ENCODE measurements around the gene PACRG. TPM values are rescaled to one million over a fixed set of nuclear protein-coding genes. Genes with fewer than 3 reads are reported as not detected.

PACRG gene
- total RNA-seq, 1 experiment from 2014 or later, result not detected

DNA sequence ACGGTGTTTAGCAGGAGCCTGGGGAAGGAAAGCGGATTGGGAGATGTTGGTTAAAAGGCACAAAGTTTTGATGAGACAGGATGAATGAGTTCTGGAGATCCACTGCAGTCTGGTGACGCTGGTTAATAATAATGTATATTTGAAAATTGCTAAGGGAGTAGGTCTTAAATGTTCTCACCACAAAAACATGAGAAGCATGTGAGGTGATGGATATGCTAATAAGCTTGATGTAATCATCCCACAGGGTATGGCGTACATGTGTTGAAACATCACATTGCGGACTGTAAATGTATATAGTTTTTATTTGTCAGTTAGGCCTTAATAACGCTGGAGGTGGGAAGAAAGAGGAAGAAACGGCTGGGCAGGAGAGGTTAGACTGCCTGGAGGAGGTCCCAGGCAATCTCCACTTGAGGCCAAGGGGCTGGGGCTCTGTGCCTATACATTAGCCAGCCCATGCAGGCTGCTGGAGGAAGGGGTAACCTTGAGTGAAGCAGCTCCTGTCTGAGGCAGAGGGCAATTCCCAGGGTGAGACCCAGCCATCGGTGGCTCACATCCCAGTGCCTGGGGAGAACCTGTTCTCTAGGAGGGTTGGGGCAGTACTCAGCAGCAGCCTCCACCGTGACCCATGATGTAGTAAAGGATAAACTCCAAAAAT, 498.5 kb downstream of the PACRG start:
- Histone ChIP-seq H3K9me3 (no peaks in the 10 kb centered on the region), H3K4me1 (no peaks in the 10 kb centered on the region), H3K4me3 (ENCODE audit: low read depth, low read length) (no peak overlapping the region), H3K27me3 (replicated peaks; ENCODE audit: control insufficient read depth, insufficient read depth, low read length) (no peaks in the 10 kb centered on the region), H3K36me3 (ENCODE audit: control insufficient read depth, insufficient read depth, low read length) (no peaks in the 10 kb centered on the region)
- no peak for DNase-seq
- peaks cover 3% of the 10 kb centered on the region for H3K27me3 Mint-ChIP-seq (ENCODE audit: insufficient read depth, unreplicated experiment)
- no peak overlapping the region for H3K27ac Mint-ChIP-seq (ENCODE audit: unreplicated experiment)
- no peaks in the 10 kb centered on the region for H3K36me3 Mint-ChIP-seq (ENCODE audit: insufficient read depth, unreplicated experiment)
- TF ChIP-seq, protein P1, sequence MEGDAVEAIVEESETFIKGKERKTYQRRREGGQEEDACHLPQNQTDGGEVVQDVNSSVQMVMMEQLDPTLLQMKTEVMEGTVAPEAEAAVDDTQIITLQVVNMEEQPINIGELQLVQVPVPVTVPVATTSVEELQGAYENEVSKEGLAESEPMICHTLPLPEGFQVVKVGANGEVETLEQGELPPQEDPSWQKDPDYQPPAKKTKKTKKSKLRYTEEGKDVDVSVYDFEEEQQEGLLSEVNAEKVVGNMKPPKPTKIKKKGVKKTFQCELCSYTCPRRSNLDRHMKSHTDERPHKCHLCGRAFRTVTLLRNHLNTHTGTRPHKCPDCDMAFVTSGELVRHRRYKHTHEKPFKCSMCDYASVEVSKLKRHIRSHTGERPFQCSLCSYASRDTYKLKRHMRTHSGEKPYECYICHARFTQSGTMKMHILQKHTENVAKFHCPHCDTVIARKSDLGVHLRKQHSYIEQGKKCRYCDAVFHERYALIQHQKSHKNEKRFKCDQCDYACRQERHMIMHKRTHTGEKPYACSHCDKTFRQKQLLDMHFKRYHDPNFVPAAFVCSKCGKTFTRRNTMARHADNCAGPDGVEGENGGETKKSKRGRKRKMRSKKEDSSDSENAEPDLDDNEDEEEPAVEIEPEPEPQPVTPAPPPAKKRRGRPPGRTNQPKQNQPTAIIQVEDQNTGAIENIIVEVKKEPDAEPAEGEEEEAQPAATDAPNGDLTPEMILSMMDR (IDR thresholded peaks at IDR 0.05; ENCODE audit: insufficient read depth in 1 of 2, low read depth in 1 of 2, low read length in 1 of 2, severe bottlenecking in 1 of 2, unreplicated experiment in 1 of 2), result no peak
- no TSS peak for BruUV-seq (replicated peaks)
- H3K4me1 Mint-ChIP-seq (ENCODE audit: low read depth, unreplicated experiment), result no peaks in the 10 kb centered on the region
- intact Hi-C loops (cut with micrococcal nuclease; ENCODE audit: unreplicated experiment), result no loop called here
- CTCF ChIA-PET, result no interaction called here
- no peak overlapping the region for H3K4me3 Mint-ChIP-seq (ENCODE audit: unreplicated experiment)
- H3K9me3 Mint-ChIP-seq (ENCODE audit: unreplicated experiment), result peaks cover 9% of the 10 kb centered on the region
- POLR2A ChIA-PET, result no interaction called here

DNA sequence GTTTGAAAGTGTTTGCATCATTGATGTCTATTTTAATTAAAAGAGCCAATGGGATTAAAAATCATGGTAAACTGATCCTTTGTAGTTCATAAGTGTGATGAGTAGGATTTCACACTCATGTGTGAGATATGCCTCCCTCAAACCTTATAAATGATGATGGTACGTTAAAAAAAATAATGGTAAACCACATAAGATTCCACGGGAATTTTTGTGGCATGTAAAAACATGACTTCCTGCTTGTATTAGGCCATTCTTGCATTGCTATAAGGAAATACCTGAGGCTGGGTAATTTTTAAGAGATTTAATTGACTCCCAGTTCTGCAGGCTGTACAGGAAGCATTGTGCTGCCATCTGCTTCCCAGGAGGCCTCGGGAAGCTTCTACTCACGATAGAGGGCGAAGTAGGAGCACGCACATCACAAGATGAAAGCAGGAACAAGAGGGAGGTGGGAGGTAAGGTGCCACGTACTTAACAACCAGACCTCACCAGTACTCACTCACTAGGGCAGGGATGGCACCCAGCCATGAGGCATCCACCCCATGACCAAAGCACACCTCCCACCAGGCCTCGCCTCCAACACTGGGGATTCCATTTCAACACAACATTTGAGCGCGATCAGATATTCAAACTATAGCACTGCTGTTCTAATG, 499.2 kb downstream of the PACRG start:
- Histone ChIP-seq H3K4me1 (no peaks in the 10 kb centered on the region), H3K36me3 (ENCODE audit: control insufficient read depth, insufficient read depth, low read length) (no peaks in the 10 kb centered on the region), H3K4me3 (ENCODE audit: low read depth, low read length) (no peak overlapping the region), H3K9me3 (no peaks in the 10 kb centered on the region), H3K27me3 (replicated peaks; ENCODE audit: control insufficient read depth, insufficient read depth, low read length) (no peaks in the 10 kb centered on the region)
- DNase-seq, result no peak
- TF ChIP-seq, protein P1 (IDR thresholded peaks at IDR 0.05; ENCODE audit: insufficient read depth in 1 of 2, low read depth in 1 of 2, low read length in 1 of 2, severe bottlenecking in 1 of 2, unreplicated experiment in 1 of 2), result no peak
- POLR2A ChIA-PET, result no interaction called here
- CTCF ChIA-PET, result no interaction called here
- Mint-ChIP-seq H3K36me3 (ENCODE audit: insufficient read depth, unreplicated experiment) (no peaks in the 10 kb centered on the region), H3K4me3 (ENCODE audit: unreplicated experiment) (no peak overlapping the region), H3K4me1 (ENCODE audit: low read depth, unreplicated experiment) (no peaks in the 10 kb centered on the region), H3K27ac (ENCODE audit: unreplicated experiment) (no peak overlapping the region), H3K9me3 (ENCODE audit: unreplicated experiment) (peaks cover 9% of the 10 kb centered on the region), H3K27me3 (ENCODE audit: insufficient read depth, unreplicated experiment) (peaks cover 3% of the 10 kb centered on the region)
- intact Hi-C loops (cut with micrococcal nuclease; ENCODE audit: unreplicated experiment), result no loop called here
- no TSS peak for BruUV-seq (replicated peaks)

DNA sequence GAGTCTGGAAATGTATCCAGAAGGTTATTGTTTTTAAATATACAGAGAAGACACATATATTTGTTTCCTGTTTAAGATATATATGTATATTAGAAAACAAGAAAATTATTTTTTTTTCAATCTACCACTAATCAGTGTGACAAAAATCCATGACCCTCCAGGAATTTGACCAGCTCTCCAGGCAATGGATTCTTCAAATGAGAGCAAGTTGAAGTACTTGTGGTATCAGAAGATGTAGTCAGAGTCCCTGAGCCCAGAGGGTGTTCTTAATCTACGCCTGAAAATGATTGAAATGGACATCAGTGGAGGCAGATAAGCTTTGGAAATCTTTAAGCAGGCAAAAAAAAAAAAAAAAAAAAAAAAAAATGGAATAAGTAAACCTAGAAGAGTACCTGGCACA, 500.3 kb downstream of the PACRG start:
- no peaks in the 10 kb centered on the region for H3K4me1 Mint-ChIP-seq (ENCODE audit: low read depth, unreplicated experiment)
- no TSS peak for BruUV-seq (replicated peaks)

More for the DNA sequence above, 500.3 kb downstream of the PACRG start:
- Histone ChIP-seq H3K27me3 (replicated peaks; ENCODE audit: control insufficient read depth, insufficient read depth, low read length) (no peaks in the 10 kb centered on the region), H3K36me3 (ENCODE audit: control insufficient read depth, insufficient read depth, low read length) (no peaks in the 10 kb centered on the region), H3K4me1 (no peaks in the 10 kb centered on the region), H3K9me3 (no peaks in the 10 kb centered on the region), H3K4me3 (ENCODE audit: low read depth, low read length) (no peak overlapping the region)
- DNase-seq, result no peak
- H3K9me3 Mint-ChIP-seq (ENCODE audit: unreplicated experiment), result peaks cover 9% of the 10 kb centered on the region
- TF ChIP-seq, protein P1 (IDR thresholded peaks at IDR 0.05; ENCODE audit: insufficient read depth in 1 of 2, low read depth in 1 of 2, low read length in 1 of 2, severe bottlenecking in 1 of 2, unreplicated experiment in 1 of 2), result no peak
- no peak overlapping the region for H3K4me3 Mint-ChIP-seq (ENCODE audit: unreplicated experiment)
- H3K27me3 Mint-ChIP-seq (ENCODE audit: insufficient read depth, unreplicated experiment), result peaks cover 3% of the 10 kb centered on the region
- H3K27ac Mint-ChIP-seq (ENCODE audit: unreplicated experiment), result no peak overlapping the region
- POLR2A ChIA-PET, result no interaction called here
- CTCF ChIA-PET, result interaction anchor here (0.6 kb wide), 1 partner anchor 630 kb away, joined by 4 read pairs; no protein-coding TSS in a partner anchor
- H3K36me3 Mint-ChIP-seq (ENCODE audit: insufficient read depth, unreplicated experiment), result no peaks in the 10 kb centered on the region
- intact Hi-C loops (cut with micrococcal nuclease; ENCODE audit: unreplicated experiment), result no loop called here

Data from Caco-2 (cell line).